NCI-H2227 treated with DMSO at 0.1 percent for 48 hours (cell line): ENCODE results near the gene BACH2.

Experiments
- DNase-seq: peaks from one replicate; lab custom pipeline; 2025; lab: John Stamatoyannopoulos, UW

The BACH2 gene

GRCh38 chr6:90025523-90026061, 271.1 kb downstream of the BACH2 start:
- no peak for DNase-seq

DNA sequence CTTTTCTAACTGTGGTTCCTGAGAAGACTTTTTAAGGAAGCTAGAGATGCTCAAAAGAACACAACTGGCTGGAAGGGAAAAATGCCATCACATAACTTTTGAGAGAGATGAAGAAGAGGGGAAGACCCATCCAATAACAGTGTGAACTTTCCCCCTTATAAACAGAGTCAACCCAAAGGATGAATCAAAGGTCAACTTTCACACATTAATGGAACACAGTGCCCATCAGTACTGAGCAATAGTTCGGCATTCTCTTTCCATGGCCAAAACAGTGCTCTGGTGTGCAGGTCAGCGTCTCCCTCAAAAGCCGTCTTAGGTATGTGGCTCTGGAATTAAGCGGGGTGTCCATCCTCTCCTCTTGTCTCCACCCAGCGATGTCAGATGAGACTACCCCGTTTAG, 272.0 kb downstream of the BACH2 start:
- no peak for DNase-seq

DNA sequence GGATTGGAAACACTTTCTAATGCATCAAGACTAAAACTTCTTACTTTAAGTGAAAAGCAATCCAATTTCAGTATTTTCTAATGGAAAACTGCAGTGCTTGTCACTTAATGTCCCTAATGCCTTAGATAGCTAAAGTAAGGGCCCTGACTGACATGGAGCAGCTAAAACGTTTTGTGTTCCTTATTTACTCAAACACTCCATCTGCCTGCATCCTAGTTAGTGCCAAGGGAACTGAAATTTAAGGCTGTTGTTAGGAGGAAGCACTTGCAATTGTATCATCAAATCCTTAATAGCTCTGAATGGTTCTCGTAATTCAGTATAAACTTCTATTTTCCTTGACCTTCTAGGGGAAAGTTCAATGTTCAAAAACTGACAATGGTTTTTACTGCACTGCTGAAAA, 274.9 kb downstream of the BACH2 start:
- peak; percentile 13 for DNase-seq

DNA sequence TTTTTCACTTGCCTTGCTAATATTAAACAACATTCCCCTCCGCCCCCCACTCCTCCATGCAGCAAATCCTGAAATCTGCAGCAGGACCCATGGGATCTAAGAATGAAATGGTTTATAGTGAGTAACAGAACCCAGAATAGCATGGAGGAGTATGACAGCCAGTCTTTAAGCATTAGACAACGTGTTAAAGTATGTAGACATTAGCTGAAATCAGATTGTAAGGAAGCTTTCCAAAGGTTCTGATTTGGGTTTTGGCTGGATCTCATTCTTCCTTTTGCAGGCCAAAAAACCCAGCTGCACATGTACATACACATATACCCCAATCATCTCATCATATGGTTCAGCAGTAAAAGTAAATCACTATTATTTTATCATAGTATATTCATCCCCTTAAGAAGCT, 275.9 kb downstream of the BACH2 start:
- DNase-seq, result no peak

DNA sequence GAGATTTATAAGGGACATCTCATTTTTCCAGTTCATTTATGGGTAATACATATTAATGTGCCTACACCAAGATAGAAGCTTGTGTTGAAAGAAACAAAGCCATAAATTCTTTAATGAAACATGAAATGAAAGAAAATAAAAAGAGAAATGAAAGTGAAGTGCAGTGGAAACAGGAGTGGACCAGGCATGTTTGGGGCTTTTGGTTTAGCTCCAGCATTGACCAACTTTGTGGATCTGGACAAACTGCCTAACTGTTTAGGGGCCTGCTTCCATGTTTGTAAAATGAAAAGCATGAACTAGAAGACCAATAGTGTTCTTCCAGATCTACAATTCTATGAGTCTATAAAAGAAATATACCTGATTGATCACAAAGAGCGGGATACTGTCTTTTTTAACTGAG, 277.4 kb downstream of the BACH2 start:
- DNase-seq, result no peak

DNA sequence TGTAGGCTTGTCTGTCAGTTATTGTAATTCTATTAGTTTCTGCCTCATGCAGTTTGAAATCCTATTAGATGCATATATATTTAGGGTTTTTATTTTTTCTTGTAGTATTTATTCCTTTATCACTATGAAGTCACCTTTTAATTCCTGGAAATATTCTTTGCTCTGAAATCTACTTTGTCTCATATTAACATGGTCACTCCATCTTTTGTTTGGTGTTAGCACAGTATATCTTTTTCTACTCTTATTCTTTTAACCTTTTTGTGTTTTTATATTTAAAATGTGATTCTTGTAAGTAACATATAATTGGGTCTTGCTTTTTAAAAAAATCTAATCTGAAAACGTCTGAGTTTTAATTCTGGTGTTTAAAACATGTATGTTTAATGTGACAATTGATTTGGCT, 280.8 kb downstream of the BACH2 start:
- no peak for DNase-seq

DNA sequence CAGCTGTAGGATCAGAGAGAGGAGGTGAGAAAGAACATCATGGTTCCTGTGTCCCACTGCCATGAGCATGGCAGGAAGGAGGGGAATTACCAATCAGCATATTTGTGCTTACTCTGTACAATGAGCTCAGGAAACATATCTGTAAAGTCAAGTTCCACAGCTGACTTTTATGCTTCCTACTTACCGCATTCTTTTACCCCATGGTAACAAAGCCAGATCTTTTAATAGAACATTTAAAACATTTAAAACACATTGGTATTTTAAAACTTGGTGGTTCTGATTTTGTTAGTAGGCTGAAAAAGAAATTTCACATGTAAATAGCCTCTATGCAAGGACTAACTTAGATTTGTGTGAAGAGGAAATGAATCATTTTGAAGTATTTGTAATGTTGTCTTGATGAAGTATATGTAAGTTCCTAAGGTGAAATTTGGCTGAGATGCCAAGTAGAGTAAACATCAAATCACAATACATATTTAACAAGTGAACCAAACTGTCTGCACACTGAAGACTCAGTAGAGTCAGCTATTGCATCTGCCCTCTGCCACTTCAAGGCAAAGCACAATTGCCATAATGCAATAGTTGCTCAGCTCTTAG, 287.6 kb downstream of the BACH2 start:
- no peak for DNase-seq

DNA sequence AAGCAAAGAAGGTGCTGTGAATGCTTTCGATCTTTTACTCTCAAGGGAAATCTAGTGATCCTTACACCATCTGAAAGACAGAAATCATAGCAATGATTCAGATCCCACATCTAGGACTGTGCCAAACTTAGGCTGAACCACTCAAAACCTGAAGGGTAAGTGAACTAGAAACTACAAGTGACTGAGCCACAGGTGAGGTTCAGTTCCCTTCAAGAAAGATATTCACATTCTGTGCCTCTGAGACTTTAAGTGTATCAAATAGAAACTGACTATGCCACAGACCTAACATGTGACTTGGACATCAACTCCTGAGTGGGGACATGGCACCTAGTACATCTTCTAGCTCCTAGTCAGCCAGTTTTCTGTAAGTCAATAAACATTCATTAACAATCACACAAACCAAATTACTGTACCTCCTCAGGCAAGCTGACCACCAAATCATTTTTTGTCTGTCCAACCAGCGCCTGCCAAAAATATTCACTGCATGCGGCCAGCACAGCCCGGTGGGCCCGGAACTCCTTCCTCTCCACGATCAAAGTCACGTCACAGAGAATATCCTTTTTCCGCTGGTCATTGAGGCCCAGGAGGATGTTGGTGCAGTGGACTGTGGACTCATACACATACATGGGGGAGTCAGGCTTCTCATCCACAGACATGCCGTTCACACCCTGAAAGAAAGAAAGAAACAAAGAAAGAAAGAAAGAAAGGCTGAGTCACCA, 288.3 kb downstream of the BACH2 start:
- no peak for DNase-seq

DNA sequence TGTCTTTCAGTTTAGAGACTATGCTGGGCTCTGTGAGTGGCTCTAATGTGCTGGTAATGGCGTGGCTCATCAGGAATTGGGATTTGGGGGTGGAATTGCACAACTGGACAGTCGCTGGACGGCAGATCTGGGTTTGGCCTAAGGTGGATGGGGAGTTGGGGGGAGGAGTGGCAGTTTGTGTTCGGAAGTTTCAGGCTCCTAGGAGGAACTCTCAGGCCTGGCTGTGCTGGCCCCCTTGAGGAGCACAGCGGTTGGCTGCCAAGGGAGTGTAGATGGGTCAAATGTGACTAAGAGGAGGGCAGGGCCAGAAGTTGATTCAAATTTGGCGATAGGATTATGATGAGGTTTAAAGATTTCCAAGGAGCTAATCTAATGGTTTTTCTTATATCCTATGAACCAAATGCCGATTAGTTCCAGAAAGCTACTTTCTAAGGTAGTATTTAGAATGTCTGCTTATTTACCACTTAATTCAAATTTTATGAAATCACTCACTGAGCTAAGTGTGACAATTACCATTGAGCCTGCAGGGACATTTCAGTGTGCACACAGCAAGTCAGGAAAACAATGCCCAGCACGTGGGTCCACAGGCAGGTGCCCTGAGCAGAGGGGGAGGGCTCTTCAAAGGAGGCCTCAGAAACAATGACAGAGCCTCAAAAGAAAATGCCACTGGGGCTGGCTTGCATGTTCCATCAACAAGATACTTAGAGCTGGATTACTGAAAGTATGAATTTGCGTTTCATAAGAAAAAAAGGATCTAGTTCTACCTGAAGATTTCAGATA, 291.4 kb downstream of the BACH2 start:
- DNase-seq, result no peak

- no peak for DNase-seq
Observed at GRCh38 chr6:90004511-90004910, 292.1 kb downstream of the BACH2 start.

GRCh38 chr6:90003941-90004340, 292.7 kb downstream of the BACH2 start:
- no peak for DNase-seq

GRCh38 chr6:90003069-90003795, 293.4 kb downstream of the BACH2 start:
- DNase-seq, result no peak

DNA sequence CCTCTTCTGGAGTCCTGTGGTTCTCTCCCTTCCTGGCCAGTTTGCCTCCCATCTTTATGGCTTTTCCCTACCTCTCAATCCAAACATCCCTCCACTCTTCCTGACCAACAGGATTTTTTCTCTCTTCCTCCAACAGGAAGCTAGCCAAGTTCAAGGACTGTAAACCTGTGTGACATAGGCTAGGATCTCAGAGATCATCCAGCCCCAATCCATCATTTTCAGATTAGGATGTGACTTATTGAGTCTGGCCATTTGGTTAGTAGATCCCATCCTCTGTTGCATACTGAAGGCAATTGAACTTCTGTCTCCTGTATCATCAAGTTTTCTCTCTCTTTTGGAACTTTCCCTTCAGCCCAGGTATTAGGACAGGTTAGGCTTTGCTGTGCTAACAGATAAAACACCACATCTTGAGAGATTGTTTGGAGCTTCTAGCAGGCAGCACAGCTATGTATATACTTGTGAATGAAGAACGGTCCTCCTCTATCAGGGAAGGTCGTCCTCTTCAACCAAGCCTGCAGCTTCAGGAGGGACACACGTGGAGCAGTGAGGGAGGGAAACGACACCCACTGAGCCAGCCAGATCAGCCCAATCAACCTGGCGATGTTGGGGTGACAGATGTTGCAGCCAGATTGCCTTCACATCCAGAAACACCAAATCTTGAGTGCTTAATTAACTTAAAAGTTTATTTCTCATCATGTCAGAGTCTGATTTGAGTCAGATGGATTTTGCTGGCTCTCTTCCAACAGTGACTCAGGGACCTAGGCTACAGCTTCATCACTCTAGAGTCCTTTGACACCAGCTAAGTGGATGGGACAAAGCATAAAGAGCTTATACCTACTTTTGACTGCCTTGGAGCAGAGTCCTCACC, 295.5 kb downstream of the BACH2 start:
- DNase-seq, result no peak

DNA sequence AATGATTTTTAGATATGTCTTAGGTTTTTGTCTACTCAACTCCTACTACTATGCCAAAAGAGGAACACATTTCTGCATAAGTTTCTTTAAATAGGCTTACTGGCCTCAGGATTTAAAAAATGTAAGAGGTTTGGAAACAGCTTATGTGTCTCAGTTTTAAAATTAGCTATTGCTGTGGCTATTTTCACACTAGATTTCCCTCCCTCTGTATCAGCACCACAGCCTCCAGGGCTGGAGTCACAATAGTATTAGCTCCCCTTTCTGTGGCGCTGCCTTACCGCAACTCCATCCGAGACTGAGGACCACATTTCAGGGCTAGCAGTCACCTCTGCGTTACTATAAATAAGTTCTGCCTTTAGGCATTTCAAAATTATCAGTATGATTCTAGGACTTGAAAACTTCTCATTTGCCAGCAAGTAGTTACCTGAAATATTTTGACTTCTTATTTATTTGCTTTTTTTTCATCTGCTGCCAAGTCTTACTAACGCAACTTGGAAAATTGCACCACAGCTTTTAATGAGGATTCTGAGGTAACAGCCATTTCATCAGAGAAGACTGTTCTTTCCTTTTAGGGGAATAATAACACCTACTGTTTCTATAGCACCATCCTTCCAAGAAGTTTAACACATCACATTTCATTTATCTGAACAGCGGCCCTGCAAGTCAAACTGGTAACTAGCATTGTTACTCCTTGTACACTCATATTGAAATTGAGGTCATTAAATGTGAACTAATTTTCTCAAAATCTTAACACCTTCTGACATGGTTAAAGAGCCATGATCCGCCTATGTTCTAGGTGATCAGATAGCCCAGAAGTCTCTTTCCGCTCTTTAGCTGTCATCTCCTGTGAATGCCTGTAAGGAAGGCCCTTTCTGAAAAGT, 296.5 kb downstream of the BACH2 start:
- DNase-seq, result no peak

- peak; percentile 49 for DNase-seq
Observed at GRCh38 chr6:89999154-89999553, 297.5 kb downstream of the BACH2 start.

- DNase-seq, result no peak
Observed at GRCh38 chr6:89997456-89998445, 298.9 kb downstream of the BACH2 start.

GRCh38 chr6:89993411-89993810, 303.2 kb downstream of the BACH2 start:
- DNase-seq, result no peak

- no peak for DNase-seq
Observed at GRCh38 chr6:89992818-89993217, 303.8 kb downstream of the BACH2 start.

DNA sequence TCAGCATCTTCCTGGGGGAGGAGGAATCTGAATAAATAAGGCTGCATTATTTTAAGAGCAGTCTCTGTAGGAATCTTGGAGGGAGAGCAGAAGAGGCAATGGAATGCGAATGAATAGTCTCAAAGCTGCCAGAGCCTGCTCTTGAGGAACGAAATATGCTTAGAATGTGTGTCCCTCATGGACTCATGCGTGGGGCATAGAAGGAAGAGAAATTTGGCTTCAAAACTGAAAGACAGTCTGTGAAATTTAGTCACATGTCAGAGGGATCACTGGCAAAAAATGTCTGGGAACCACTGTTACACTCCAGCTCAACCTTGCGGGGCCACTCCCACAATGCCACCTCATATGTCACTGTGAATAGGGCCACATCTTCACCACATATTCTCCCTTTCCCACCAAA, 306.9 kb downstream of the BACH2 start:
- DNase-seq, result no peak
